Urothelium cell line (cell line): Measurements from ENCODE around the gene EDEM1.

Source experiments
- DNase-seq: peaks from one replicate; pipeline ENCODE4 v3.0.0; 2011; ENCODE audit warnings: low spot score, mixed read lengths
- FAIRE-seq: peaks from 2 replicates; lab custom pipeline; 2011; peaks lifted over from hg19 to GRCh38; lab: Jason Lieb, UNC

The EDEM1 gene

GRCh38 chr3:5264093-5264600 is 76.6 kb downstream of the EDEM1 start:
- no peak for DNase-seq
- FAIRE-seq: no peak

- DNase-seq: no peak
- no peak for FAIRE-seq
Observed at GRCh38 chr3:5264896-5265770, 77.6 kb downstream of the EDEM1 start.

DNA sequence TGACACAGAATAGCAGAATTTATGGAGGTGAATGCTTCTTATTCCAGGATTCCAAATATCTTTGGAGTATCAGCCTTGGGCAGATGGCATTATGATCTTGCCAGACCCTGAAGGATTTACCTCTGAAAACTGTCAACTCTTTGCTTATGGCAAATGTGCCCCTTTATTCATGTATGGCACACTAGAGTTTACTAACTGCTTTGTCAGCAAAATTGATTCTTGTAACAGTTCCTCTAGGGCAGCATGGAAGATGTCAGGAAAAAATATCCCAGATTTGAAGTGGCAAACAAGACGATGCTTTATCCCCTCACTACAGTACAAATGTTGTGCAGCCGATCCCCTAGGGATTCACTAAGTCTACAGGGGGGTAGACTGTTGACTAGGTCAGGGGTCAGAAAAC is 79.7 kb downstream of the EDEM1 start:
- FAIRE-seq (no peak), DNase-seq (no peak)

DNA sequence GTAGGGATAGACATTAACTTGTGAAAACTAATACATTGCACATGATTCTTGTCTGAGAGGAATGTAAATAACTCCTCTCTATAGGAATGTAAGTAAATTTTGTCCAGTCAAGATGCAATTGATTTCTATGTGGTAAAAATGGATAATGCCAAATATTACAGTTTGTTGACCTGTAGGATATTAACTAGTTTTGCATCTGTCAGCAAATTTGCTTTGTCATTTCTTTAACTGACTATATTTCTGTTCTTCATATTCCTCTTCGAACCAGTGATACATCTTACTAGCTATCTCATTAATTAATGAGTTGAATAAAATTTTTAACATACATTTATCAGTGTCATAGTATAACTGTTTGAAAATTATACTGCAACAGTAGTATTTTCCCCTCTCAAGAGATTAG is 80.4 kb downstream of the EDEM1 start:
- FAIRE-seq: no peak
- DNase-seq: no peak
